Measurements from ENCODE around the gene HAND1. TPM values are rescaled to one million over a fixed set of nuclear protein-coding genes. Genes with fewer than 3 reads are reported as not detected.

HAND1 gene
- polyA plus RNA-seq, 1 experiment: not detected

- POLR2A ChIA-PET: interaction anchor here (0.6 to 0.7 kb wide), 2 partner anchors 41 to 245 kb away, joined by 3 read pairs; no protein-coding TSS in a partner anchor
- Histone ChIP-seq H3K27me3 (ENCODE audit: control insufficient read depth, insufficient read depth, low read length) (no peaks in the 10 kb centered on the region), H3K4me3 (ENCODE audit: low read depth, low read length) (no peak overlapping the region), H3K9me3 (ENCODE audit: control insufficient read depth, insufficient read depth, low read length) (no peaks in the 10 kb centered on the region), H3K27ac (ENCODE audit: low read depth, low read length) (no peak overlapping the region)
- CTCF ChIA-PET: interaction anchor here (0.7 kb wide), 1 partner anchor 29 kb away, joined by 3 read pairs; no protein-coding TSS in a partner anchor
- TF ChIP-seq CTCF (IDR thresholded peaks at IDR 0.05; ENCODE audit: low read depth, low read length): no peak
- DNase-seq (ENCODE audit: low read depth, low spot score): no peak
These were observed 40.6 kb downstream of the HAND1 start for GRCh38 chr5:154437281-154437965.

- no peaks in the 10 kb centered on the region for H3K27me3 ChIP-seq (ENCODE audit: control insufficient read depth, insufficient read depth, low read length)
- ChIA-PET POLR2A (no interaction called here), CTCF (no interaction called here)
- no peak overlapping the region for H3K4me3 ChIP-seq (ENCODE audit: low read depth, low read length)
- H3K27ac ChIP-seq (ENCODE audit: low read depth, low read length): no peak overlapping the region
- TF ChIP-seq CTCF (IDR thresholded peaks at IDR 0.05; ENCODE audit: low read depth, low read length): no peak
- H3K9me3 ChIP-seq (ENCODE audit: control insufficient read depth, insufficient read depth, low read length): no peaks in the 10 kb centered on the region
- DNase-seq (ENCODE audit: low read depth, low spot score): no peak
These were observed 42.8 kb downstream of the HAND1 start for GRCh38 chr5:154435226-154435625.

- ChIA-PET CTCF (no interaction called here), POLR2A (no interaction called here)
- H3K27me3 ChIP-seq (ENCODE audit: control insufficient read depth, insufficient read depth, low read length): no peaks in the 10 kb centered on the region
- H3K9me3 ChIP-seq (ENCODE audit: control insufficient read depth, insufficient read depth, low read length): no peaks in the 10 kb centered on the region
- no peak for TF ChIP-seq CTCF (IDR thresholded peaks at IDR 0.05; ENCODE audit: low read depth, low read length)
- H3K27ac ChIP-seq (ENCODE audit: low read depth, low read length): no peak overlapping the region
- H3K4me3 ChIP-seq (ENCODE audit: low read depth, low read length): no peak overlapping the region
- no peak for DNase-seq (ENCODE audit: low read depth, low spot score)
These were observed 46.9 kb downstream of the HAND1 start for GRCh38 chr5:154430961-154431630.

GRCh38 chr5:154430466-154430865 is 47.6 kb downstream of the HAND1 start:
- ChIA-PET CTCF (no interaction called here), POLR2A (no interaction called here)
- TF ChIP-seq CTCF (IDR thresholded peaks at IDR 0.05; ENCODE audit: low read depth, low read length): no peak
- no peak overlapping the region for H3K27ac ChIP-seq (ENCODE audit: low read depth, low read length)
- H3K9me3 ChIP-seq (ENCODE audit: control insufficient read depth, insufficient read depth, low read length): no peaks in the 10 kb centered on the region
- no peak for DNase-seq (ENCODE audit: low read depth, low spot score)
- H3K4me3 ChIP-seq (ENCODE audit: low read depth, low read length): no peak overlapping the region
- H3K27me3 ChIP-seq (ENCODE audit: control insufficient read depth, insufficient read depth, low read length): no peaks in the 10 kb centered on the region

- CTCF ChIA-PET: interaction anchor here (1.4 kb wide), 1 partner anchor 39 kb away, joined by 3 read pairs; no protein-coding TSS in a partner anchor
- Histone ChIP-seq H3K27ac (ENCODE audit: low read depth, low read length) (no peak overlapping the region), H3K27me3 (ENCODE audit: control insufficient read depth, insufficient read depth, low read length) (no peaks in the 10 kb centered on the region), H3K4me3 (ENCODE audit: low read depth, low read length) (no peak overlapping the region), H3K9me3 (ENCODE audit: control insufficient read depth, insufficient read depth, low read length) (no peaks in the 10 kb centered on the region)
- no peak for TF ChIP-seq CTCF (IDR thresholded peaks at IDR 0.05; ENCODE audit: low read depth, low read length)
- DNase-seq (ENCODE audit: low read depth, low spot score): no peak
- POLR2A ChIA-PET: no interaction called here
These were observed 48.7 kb downstream of the HAND1 start for GRCh38 chr5:154429341-154429740.
